ENCODE results near the gene ITGA8. TPM values are rescaled to one million over a fixed set of nuclear protein-coding genes. Genes with fewer than 3 reads are reported as not detected.

ITGA8 gene
- total and polyA plus RNA-seq, 2 of the 4 experiments (the other 2 are of a cell fraction), result under 0.01 to 0.02 TPM

- Histone ChIP-seq H4K8ac (ENCODE audit: low read depth in 2 of 2, low read length in 2 of 2) (no peak overlapping the region), H4K5ac (ENCODE audit: low read depth, low read length) (no peak overlapping the region), H2AFZ (replicated peaks; ENCODE audit: low read length, poor library complexity) (no peak overlapping the region), H4K91ac (ENCODE audit: insufficient read depth, low read depth, low read length) (no peak overlapping the region), H2AK5ac (ENCODE audit: low read depth, low read length) (no peak overlapping the region), H2BK15ac (ENCODE audit: low read depth, low read length) (no peak overlapping the region), H3K9me1 (ENCODE audit: insufficient read depth, low read length) (no peaks in the 10 kb centered on the region), H3K9ac (ENCODE audit: low read depth, low read length) (no peak overlapping the region), H3K9me3 (ENCODE audit: control insufficient read depth, insufficient read depth, low read length) (no peaks in the 10 kb centered on the region), H2BK20ac (ENCODE audit: low read depth, low read length) (no peak overlapping the region), H3K56ac (ENCODE audit: extremely low read depth, insufficient read depth, low read length) (no peak overlapping the region), H2BK5ac (ENCODE audit: low read depth, low read length, poor library complexity, severe bottlenecking) (no peak overlapping the region), H3K18ac (ENCODE audit: low read depth, low read length) (no peak overlapping the region), H3K4me2 (ENCODE audit: low read depth, low read length) (no peak overlapping the region), H3K36me3 (ENCODE audit: control insufficient read depth, insufficient read depth, low read length) (no peaks in the 10 kb centered on the region), H3K4me1 (ENCODE audit: control insufficient read depth, insufficient read depth, low read length) (no peaks in the 10 kb centered on the region), H3K4me3 (ENCODE audit: insufficient read depth, low read depth, low read length) (no peak overlapping the region), H3K27ac (ENCODE audit: insufficient read depth, low read length) (no peak overlapping the region), H4K20me1 (ENCODE audit: insufficient read depth, low read length) (no peaks in the 10 kb centered on the region), H3K23ac (ENCODE audit: low read depth, low read length) (no peak overlapping the region), H3K79me1 (ENCODE audit: low read depth in 1 of 2, low read length in 2 of 2) (no peaks in the 10 kb centered on the region), H2BK120ac (ENCODE audit: low read depth, low read length) (no peak overlapping the region), H3K14ac (replicated peaks; ENCODE audit: low read depth, low read length) (no peak overlapping the region), H3K27me3 (ENCODE audit: control insufficient read depth, insufficient read depth, low read length) (peaks cover 12% of the 10 kb centered on the region), H3K4ac (ENCODE audit: low read depth, low read length) (no peak overlapping the region), H2AK9ac (replicated peaks; ENCODE audit: low read depth, low read length, poor library complexity) (no peak overlapping the region)
- intact Hi-C loops (cut with micrococcal nuclease) (no loop called here), in situ Hi-C loops (cut with MboI; ENCODE audit: low sequenced_read_pairs) (no loop called here), dilution Hi-C loops (cut with HindIII; ENCODE audit: low sequenced_read_pairs, unreplicated experiment) (no loop called here)
- WGBS, 2 experiments (ENCODE audit: extremely low coverage in 2 of 2, insufficient read length in 1 of 2), result no CpG with 5 or more reads among the region's 4 CpGs
- ChIA-PET CTCF (no interaction called here), POLR2A (ENCODE audit: unreplicated experiment) (no interaction called here)
- ATAC-seq (ENCODE audit: low read depth), result no peak
- TF ChIP-seq MAFK (IDR thresholded peaks at IDR 0.05; ENCODE audit: low read depth, low read length), result no peak
- no peak for TF ChIP-seq USF2 (IDR thresholded peaks at IDR 0.05; ENCODE audit: low read depth, low read length)
- no peak for TF ChIP-seq RCOR1 (IDR thresholded peaks at IDR 0.05; ENCODE audit: insufficient replicate concordance, low read length)
- TF ChIP-seq NFE2L2 (IDR thresholded peaks at IDR 0.05; ENCODE audit: low read depth, low read length), result no peak
- TF ChIP-seq SMC3 (IDR thresholded peaks at IDR 0.05; ENCODE audit: low read depth, low read length), result no peak
- TF ChIP-seq CHD1 (IDR thresholded peaks at IDR 0.05; ENCODE audit: low read depth, low read length), result no peak
- TF ChIP-seq MAZ (IDR thresholded peaks at IDR 0.05; ENCODE audit: borderline replicate concordance, low read depth, low read length), result no peak
- BruUV-seq (replicated peaks), result no TSS peak
- DNase-seq, result no peak
Observed at GRCh38 chr10:15518250-15518649, 201.5 kb downstream of the ITGA8 start.
